ENCODE data around the gene SLC9A3. TPM values are rescaled to one million over a fixed set of nuclear protein-coding genes. Genes with fewer than 3 reads are reported as not detected.

SLC9A3 gene
- total RNA-seq, 1 experiment from 2014 or later: 1.5 TPM

- no peaks in the 10 kb centered on the region for H3K9me3 ChIP-seq (ENCODE audit: control insufficient read depth in 1 of 2, insufficient read depth in 1 of 2, low read depth in 1 of 2, low read length in 2 of 2)
- RAD21 ChIA-PET (ENCODE audit: low non-redundant PET in 1 of 2, low total read pairs in 2 of 2, uncharacterized antibody in 2 of 2, unreplicated experiment in 2 of 2): no interaction called here
These were observed 12.8 kb downstream of the SLC9A3 start for GRCh38 chr5:511476-511875.

More at GRCh38 chr5:511476-511875, 12.8 kb downstream of the SLC9A3 start:
- Histone ChIP-seq H3K36me3 (ENCODE audit: control insufficient read depth in 1 of 2, insufficient read depth in 2 of 2, low read length in 2 of 2) (no peaks in the 10 kb centered on the region), H3K79me2 (ENCODE audit: insufficient read depth, low read length) (no peaks in the 10 kb centered on the region), H3K4me1 (ENCODE audit: control insufficient read depth in 1 of 2, insufficient read depth in 2 of 2, low read length in 2 of 2) (no peaks in the 10 kb centered on the region), H2AFZ (ENCODE audit: low read depth, low read length, poor library complexity, severe bottlenecking) (no peak overlapping the region), H3K4me2 (ENCODE audit: low read length) (no peak overlapping the region), H3K9me2 (ENCODE audit: insufficient read depth) (no peaks in the 10 kb centered on the region), H3K4me3 (replicated peaks in 1 of 2; ENCODE audit: low read depth in 1 of 2, low read length in 2 of 2) (no peak overlapping the region), H4K20me1 (ENCODE audit: insufficient read depth) (no peaks in the 10 kb centered on the region), H3K27ac (ENCODE audit: low read depth, low read length) (no peak overlapping the region), H3K9ac (ENCODE audit: low read length) (no peak overlapping the region), H3K27me3 (ENCODE audit: insufficient read depth, low read length) (no peaks in the 10 kb centered on the region)
- ATAC-seq (no peak), DNase-seq (ENCODE audit: low read depth, low spot score) (no peak)
- TF ChIP-seq POLR2AphosphoS5 (IDR thresholded peaks at IDR 0.05; ENCODE audit: low read depth, low read length) (no peak), FOSL1 (IDR thresholded peaks at IDR 0.05; ENCODE audit: low read depth) (no peak), ELF1 (IDR thresholded peaks at IDR 0.05; ENCODE audit: borderline replicate concordance, low read depth) (no peak), ZBTB33 (IDR thresholded peaks at IDR 0.05; ENCODE audit: extremely low read depth, insufficient replicate concordance, low read length) (no peak), SRF (IDR thresholded peaks at IDR 0.05; ENCODE audit: low read depth) (no peak), EZH2 (IDR thresholded peaks at IDR 0.05) (no peak), CEBPB (IDR thresholded peaks at IDR 0.05; ENCODE audit: low read depth) (no peak), ATF3 (IDR thresholded peaks at IDR 0.05) (no peak), RAD21 (IDR thresholded peaks at IDR 0.05; ENCODE audit: low read depth) (no peak), SIN3A (IDR thresholded peaks at IDR 0.05; ENCODE audit: low read depth) (no peak), TCF7L2 (IDR thresholded peaks at IDR 0.05; ENCODE audit: borderline replicate concordance, extremely low read depth, insufficient read depth, insufficient read length) (no peak), YY1 (IDR thresholded peaks at IDR 0.05; ENCODE audit: extremely low read depth, insufficient replicate concordance, low read depth, low read length) (no peak), CTCF (IDR thresholded peaks at IDR 0.05 in 2 of 3, conservative IDR thresholded peaks at IDR 0.05 in 1 of 3; ENCODE audit: borderline replicate concordance in 1 of 3, insufficient read depth in 1 of 3, low read depth in 2 of 3, low read length in 2 of 3) (no peak)
- intact Hi-C loops (cut with micrococcal nuclease): no loop called here
- no TSS peak for BruUV-seq (replicated peaks)
- ChIA-PET CTCF (no interaction called here), POLR2A (no interaction called here)
